RWPE2 (cell line): Measurements from ENCODE around the gene PRDX2.

Experiments used
- ATAC-seq: fragments of 200-7000 bp; cut with Tn5 transposase; 3 replicates; pipeline ENCODE4 v1.9.1; 2021; ENCODE audit warnings: low read depth
- DNase-seq: peaks from one replicate; pipeline ENCODE4 v3.0.0-alpha.2; 2020; ENCODE audit warnings: low spot score
- H3K27ac ChIP-seq: fragments of 450-650 bp; 2 replicates; pipeline ENCODE4 v1.5.1; 2017; ENCODE audit warnings: mild to moderate bottlenecking; ENCODE audit not compliant: poor library complexity, severe bottlenecking
- H3K27me3 ChIP-seq: fragments of 250-450 bp; sonication (Bioruptor Pico); 2 replicates; pipeline ENCODE4 v1.5.1; 2021; ENCODE audit warnings: mild to moderate bottlenecking, moderate library complexity; ENCODE audit not compliant: insufficient read depth, poor library complexity, severe bottlenecking
- H3K36me3 ChIP-seq: fragments of 250-450 bp; sonication (Bioruptor Pico); 2 replicates; pipeline ENCODE4 v1.5.1; 2020; ENCODE audit warnings: low read depth, mild to moderate bottlenecking, moderate library complexity
- H3K4me1 ChIP-seq: fragments of 250-450 bp; sonication (Bioruptor Pico); 2 replicates; pipeline ENCODE4 v1.5.1; 2021; ENCODE audit warnings: mild to moderate bottlenecking, moderate library complexity; ENCODE audit not compliant: insufficient read depth, poor library complexity, severe bottlenecking
- H3K4me3 ChIP-seq: fragments of 250-450 bp; sonication (Bioruptor Pico); 2 replicates; pipeline ENCODE4 v1.5.1; 2021; ENCODE audit warnings: mild to moderate bottlenecking, moderate library complexity; ENCODE audit not compliant: severe bottlenecking
- H3K9me3 ChIP-seq: fragments of 250-450 bp; sonication (Bioruptor Pico); 2 replicates; pipeline ENCODE4 v1.5.1; 2021; ENCODE audit warnings: mild to moderate bottlenecking, moderate library complexity; ENCODE audit not compliant: severe bottlenecking
- TF ChIP-seq, protein P1 (sequence below): fragments of 450-650 bp; IDR thresholded peaks from one replicate; pipeline ENCODE4 v1.5.1; 2017; ENCODE audit warnings: mild to moderate bottlenecking, moderate library complexity; ENCODE audit not compliant: poor library complexity, severe bottlenecking

Gene PRDX2

GRCh38 chr19:12756150-12756883 lies 45.3 kb downstream of the PRDX2 start:
- DNase-seq: no peak
- no peak overlapping the region for H3K27ac ChIP-seq
- no peak for ATAC-seq
- TF ChIP-seq, protein P1, sequence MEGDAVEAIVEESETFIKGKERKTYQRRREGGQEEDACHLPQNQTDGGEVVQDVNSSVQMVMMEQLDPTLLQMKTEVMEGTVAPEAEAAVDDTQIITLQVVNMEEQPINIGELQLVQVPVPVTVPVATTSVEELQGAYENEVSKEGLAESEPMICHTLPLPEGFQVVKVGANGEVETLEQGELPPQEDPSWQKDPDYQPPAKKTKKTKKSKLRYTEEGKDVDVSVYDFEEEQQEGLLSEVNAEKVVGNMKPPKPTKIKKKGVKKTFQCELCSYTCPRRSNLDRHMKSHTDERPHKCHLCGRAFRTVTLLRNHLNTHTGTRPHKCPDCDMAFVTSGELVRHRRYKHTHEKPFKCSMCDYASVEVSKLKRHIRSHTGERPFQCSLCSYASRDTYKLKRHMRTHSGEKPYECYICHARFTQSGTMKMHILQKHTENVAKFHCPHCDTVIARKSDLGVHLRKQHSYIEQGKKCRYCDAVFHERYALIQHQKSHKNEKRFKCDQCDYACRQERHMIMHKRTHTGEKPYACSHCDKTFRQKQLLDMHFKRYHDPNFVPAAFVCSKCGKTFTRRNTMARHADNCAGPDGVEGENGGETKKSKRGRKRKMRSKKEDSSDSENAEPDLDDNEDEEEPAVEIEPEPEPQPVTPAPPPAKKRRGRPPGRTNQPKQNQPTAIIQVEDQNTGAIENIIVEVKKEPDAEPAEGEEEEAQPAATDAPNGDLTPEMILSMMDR: no peak
- no peaks in the 10 kb centered on the region for H3K36me3 ChIP-seq
- H3K4me3 ChIP-seq: no peak overlapping the region
- H3K4me1 ChIP-seq: no peaks in the 10 kb centered on the region
- H3K27me3 ChIP-seq: no peaks in the 10 kb centered on the region
- no peaks in the 10 kb centered on the region for H3K9me3 ChIP-seq

DNA sequence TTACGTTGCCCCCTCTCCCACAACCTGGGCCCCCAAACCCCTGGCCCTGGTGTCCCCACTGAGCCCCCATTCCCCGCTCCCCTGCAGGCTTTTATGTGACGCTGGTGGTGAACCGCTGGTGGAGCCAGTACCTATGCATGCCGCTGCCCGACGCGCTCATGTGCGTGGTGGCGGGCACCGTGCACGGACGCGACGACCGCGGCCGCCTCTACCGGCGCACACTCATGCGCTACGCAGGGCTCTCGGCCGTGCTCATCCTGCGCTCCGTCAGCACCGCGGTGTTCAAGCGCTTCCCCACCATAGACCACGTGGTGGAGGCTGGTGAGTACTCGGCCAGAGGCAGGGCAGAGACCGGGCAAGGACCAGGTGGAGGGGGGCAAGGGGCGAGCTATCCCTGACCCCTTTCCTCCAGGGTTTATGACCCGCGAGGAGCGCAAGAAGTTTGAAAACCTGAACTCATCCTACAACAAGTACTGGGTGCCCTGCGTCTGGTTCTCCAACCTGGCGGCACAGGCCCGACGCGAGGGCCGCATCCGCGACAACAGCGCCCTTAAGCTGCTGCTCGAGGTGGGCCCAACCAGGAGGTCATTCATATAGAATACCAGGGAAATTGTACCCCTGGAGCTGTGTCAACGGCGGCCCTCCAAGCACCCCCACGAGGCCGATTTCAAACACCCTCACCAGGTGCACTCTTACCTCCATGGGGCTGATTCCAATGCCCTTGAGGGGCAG lies 47.0 kb downstream of the PRDX2 start:
- Histone ChIP-seq H3K27ac (no peak overlapping the region), H3K4me1 (peaks cover 12% of the 10 kb centered on the region), H3K36me3 (no peaks in the 10 kb centered on the region), H3K27me3 (no peaks in the 10 kb centered on the region), H3K9me3 (no peaks in the 10 kb centered on the region), H3K4me3 (no peak overlapping the region)
- ATAC-seq: no peak
- no peak for DNase-seq
- TF ChIP-seq, protein P1: no peak

GRCh38 chr19:12752056-12752781 lies 49.4 kb downstream of the PRDX2 start:
- ATAC-seq: no peak
- Histone ChIP-seq H3K36me3 (peaks cover 5% of the 10 kb centered on the region; the same call in 1 of the 2 replicates), H3K27me3 (no peaks in the 10 kb centered on the region), H3K9me3 (no peaks in the 10 kb centered on the region), H3K4me1 (peaks cover 15% of the 10 kb centered on the region), H3K27ac (no peak overlapping the region), H3K4me3 (no peak overlapping the region)
- no peak for DNase-seq
- TF ChIP-seq, protein P1: no peak

GRCh38 chr19:12751635-12752034 lies 50.0 kb downstream of the PRDX2 start, which contains the start of gene BEST2:
BEST2 (plus strand) TSS chr19:12751791; CDS start chr19:12752593, 802 bp downstream.
- Histone ChIP-seq H3K27me3 (no peaks in the 10 kb centered on the region), H3K4me3 (no peak within 1 kb of the TSS), H3K27ac (peak within 1 kb of the TSS; percentile 9), H3K4me1 (peaks cover 15% of the 10 kb centered on the region), H3K36me3 (peaks cover 7% of the 10 kb centered on the region; the same call in 1 of the 2 replicates), H3K9me3 (no peaks in the 10 kb centered on the region)
- ATAC-seq: no peak
- TF ChIP-seq, protein P1: no peak
- no peak for DNase-seq
